IPS-15b (cell line): ENCODE measurements around the gene NCF2.

Source experiments
- H3K27me3 ChIP-seq: one replicate; pipeline ENCODE4 v1.6.1; 2013; ENCODE audit warnings: low read length; ENCODE audit not compliant: control insufficient read depth, insufficient read depth
- H3K36me3 ChIP-seq: one replicate; pipeline ENCODE4 v1.6.1; 2013; ENCODE audit warnings: low read length; ENCODE audit not compliant: control insufficient read depth, insufficient read depth
- H3K4me1 ChIP-seq: one replicate; pipeline ENCODE4 v1.6.1; 2013; ENCODE audit warnings: mild to moderate bottlenecking, low read length; ENCODE audit not compliant: control insufficient read depth, insufficient read depth
- H3K4me3 ChIP-seq: one replicate; pipeline ENCODE4 v1.5.1; 2013; ENCODE audit warnings: low read depth, low read length
- H3K9ac ChIP-seq: one replicate; pipeline ENCODE4 v1.6.1; 2013; ENCODE audit warnings: low read depth, mild to moderate bottlenecking, low read length
- H3K9me3 ChIP-seq: one replicate; pipeline ENCODE4 v1.6.1; 2013; ENCODE audit warnings: mild to moderate bottlenecking, low read length; ENCODE audit not compliant: control insufficient read depth, insufficient read depth

The NCF2 gene

GRCh38 chr1:183508694-183509093 lies 81.6 kb downstream of the NCF2 start:
- peaks cover 13% of the 10 kb centered on the region for H3K4me1 ChIP-seq
- H3K4me3 ChIP-seq: no peak overlapping the region
- no peaks in the 10 kb centered on the region for H3K27me3 ChIP-seq
- H3K9me3 ChIP-seq: no peaks in the 10 kb centered on the region
- no peak overlapping the region for H3K9ac ChIP-seq
- H3K36me3 ChIP-seq: no peaks in the 10 kb centered on the region

DNA sequence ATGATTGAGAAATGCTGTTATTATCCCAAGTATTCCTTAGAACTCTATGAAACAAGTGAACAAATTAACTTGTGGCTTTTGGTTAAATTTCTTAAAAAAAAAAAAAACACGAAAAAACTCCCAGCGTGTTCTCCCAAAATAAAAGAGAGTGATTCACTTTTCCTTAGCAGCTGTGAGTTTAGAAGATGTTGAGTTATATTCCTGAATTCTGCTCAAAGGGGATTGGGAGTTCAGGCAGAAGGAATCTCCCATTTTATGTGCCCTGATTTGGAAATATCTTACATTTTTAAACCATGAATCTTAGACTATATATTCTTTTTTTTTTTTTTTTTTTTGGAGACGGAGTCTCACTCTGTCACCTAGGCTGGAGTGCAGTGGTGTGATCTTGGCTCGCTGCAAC lies 83.7 kb downstream of the NCF2 start:
- Histone ChIP-seq H3K9ac (no peak overlapping the region), H3K9me3 (no peaks in the 10 kb centered on the region), H3K4me1 (peaks cover 10% of the 10 kb centered on the region), H3K4me3 (no peak overlapping the region), H3K27me3 (no peaks in the 10 kb centered on the region), H3K36me3 (no peaks in the 10 kb centered on the region)
